ENCODE data around the gene TMEM94. TPM values are rescaled to one million over a fixed set of nuclear protein-coding genes. Genes with fewer than 3 reads are reported as not detected.
A peak's percentile ranks its signal among the peaks of the same experiment; 100 is the strongest.

TMEM94 gene
- total and polyA plus RNA-seq, 9 of the 15 experiments (the other 6 are each of a cell fraction or from before 2014, with no cell fraction given), result 0.35 to 48.1 (median 14.4) TPM

DNA sequence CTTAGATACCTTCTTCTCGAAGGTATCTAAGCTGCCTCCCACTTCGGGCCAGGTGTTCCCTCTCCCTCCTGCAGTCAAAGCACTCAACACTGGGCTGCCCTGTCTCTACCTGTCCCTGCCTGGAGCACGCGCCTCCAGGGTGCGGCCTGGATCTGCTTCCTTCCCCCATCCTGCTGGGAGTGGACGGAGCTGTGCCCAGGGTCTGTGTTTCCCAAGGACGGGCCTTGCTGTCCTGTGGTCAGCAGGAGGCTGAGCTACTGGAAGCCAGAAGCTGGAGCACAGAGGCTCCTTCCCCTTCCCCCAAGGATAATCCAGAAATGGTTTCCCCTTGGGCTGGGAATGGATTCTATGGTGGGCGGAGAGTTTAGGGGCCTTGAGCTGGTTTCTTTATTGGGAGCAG lies 85.8 kb downstream of the TMEM94 start:
- H3K27ac ChIP-seq (ENCODE audit: extremely low read depth, low read depth, low read length), result no peak overlapping the region
- CTCF ChIA-PET (ENCODE audit: low intra/inter-chr PET ratio), result no interaction called here
- POLR2A ChIA-PET, result interaction anchor here (0.6 to 1.2 kb wide), 5 partner anchors 8 to 388 kb away, joined by 3 to 4 read pairs (median 3); no protein-coding TSS in a partner anchor
- no peak overlapping the region for H3K4me2 ChIP-seq (ENCODE audit: insufficient read depth, low read length)
- H3K27me3 ChIP-seq (ENCODE audit: control insufficient read depth in 2 of 2, insufficient read depth in 2 of 2, low read length in 2 of 2), result no peaks in the 10 kb centered on the region
- in situ Hi-C loops (cut with MboI), result no loop called here
- peak overlapping the region in 1 of 2 experiments; percentile 76; a peak in 2 of 4 replicates for H3K9ac ChIP-seq (ENCODE audit: insufficient read depth in 1 of 2, low read depth in 2 of 2, low read length in 2 of 2)
- H2AFZ ChIP-seq (ENCODE audit: low read depth, low read length), result no peak overlapping the region
- WGBS (ENCODE audit: insufficient coverage, low coverage, missing lambda C conversion rate), result 91% methylated on average over 8 of the region's 8 CpGs
- H3K36me3 ChIP-seq (ENCODE audit: control insufficient read depth, insufficient read depth, low read length), result no peaks in the 10 kb centered on the region
- H3K4me3 ChIP-seq, result no peak overlapping the region
- peaks cover 6 to 41% of the 10 kb centered on the region in 2 experiments; a peak in 3 of 5 replicates for H3K4me1 ChIP-seq (replicated peaks in 1 of 2; ENCODE audit: control insufficient read depth in 2 of 2, insufficient read depth in 2 of 2, low read length in 2 of 2)
- H3K9me3 ChIP-seq (replicated peaks; ENCODE audit: control insufficient read depth, insufficient read depth, low read depth, low read length), result no peaks in the 10 kb centered on the region
- no peak for TF ChIP-seq PHF20 (IDR thresholded peaks at IDR 0.05; ENCODE audit: partially characterized antibody)
- no TSS peak for BruUV-seq (replicated peaks)
- FAIRE-seq (no peak), ATAC-seq (no peak), DNase-seq (ENCODE audit: extremely low read depth in 1 of 4, low spot score in 3 of 4) (no peak)
- H4K20me1 ChIP-seq (replicated peaks; ENCODE audit: control insufficient read depth, insufficient read depth, low read length), result peaks cover 10% of the 10 kb centered on the region; the same call in 1 of the 2 replicates
- intact Hi-C loops (cut with micrococcal nuclease), result no loop called here
- no peaks in the 10 kb centered on the region for H3K79me2 ChIP-seq (ENCODE audit: control insufficient read depth, insufficient read depth, low read length)
- no peaks in the 10 kb centered on the region for H3K9me1 ChIP-seq (ENCODE audit: control insufficient read depth, insufficient read depth, low read length)

DNA sequence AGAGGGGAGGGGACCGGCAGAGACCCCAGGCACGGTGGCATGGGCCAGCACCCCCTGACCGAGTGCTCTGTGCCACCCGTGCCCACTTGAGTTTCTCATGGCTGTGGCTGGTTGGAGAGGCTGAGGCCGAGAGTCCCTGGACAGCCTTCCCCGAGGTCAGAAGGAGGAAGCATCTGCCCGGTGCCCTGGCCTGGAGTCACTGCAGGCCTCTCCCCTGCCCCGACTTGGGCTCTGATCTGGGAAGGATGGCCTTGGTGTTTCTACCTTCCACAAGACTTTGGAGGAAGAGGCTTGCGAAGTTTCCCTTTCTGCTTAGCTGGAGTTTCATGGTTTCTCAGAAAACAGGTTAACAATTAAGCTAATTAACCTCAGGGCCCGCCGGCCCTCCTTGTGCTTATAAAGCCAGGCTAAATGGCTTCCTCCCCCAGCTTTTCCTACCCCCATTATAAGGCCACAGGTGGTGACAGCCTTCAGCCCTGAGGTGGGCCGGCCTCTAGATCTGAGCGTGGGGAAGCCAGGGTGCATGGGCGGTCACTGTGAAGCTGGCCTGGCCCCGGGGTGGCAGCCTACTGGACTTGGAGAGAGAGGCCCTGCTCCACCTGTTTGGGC lies 86.4 kb downstream of the TMEM94 start:
- ChIA-PET POLR2A (interaction anchor here (0.6 to 1.2 kb wide), 8 partner anchors 9 to 508 kb away, joined by 3 to 4 read pairs (median 4); no protein-coding TSS in a partner anchor), CTCF (ENCODE audit: low intra/inter-chr PET ratio) (no interaction called here)
- peak overlapping the region in 1 of 2 experiments; percentile 26; a peak in 1 of 4 replicates for H3K9ac ChIP-seq (ENCODE audit: insufficient read depth in 1 of 2, low read depth in 2 of 2, low read length in 2 of 2)
- intact Hi-C loops (cut with micrococcal nuclease), result no loop called here
- no peaks in the 10 kb centered on the region for H3K9me1 ChIP-seq (ENCODE audit: control insufficient read depth, insufficient read depth, low read length)
- in situ Hi-C loops (cut with MboI), result no loop called here
- H3K27me3 ChIP-seq (ENCODE audit: control insufficient read depth in 2 of 2, insufficient read depth in 2 of 2, low read length in 2 of 2), result no peaks in the 10 kb centered on the region
- FAIRE-seq (no peak), ATAC-seq (no peak), DNase-seq (ENCODE audit: extremely low read depth in 1 of 4, low spot score in 3 of 4) (no peak)
- no peak overlapping the region for H3K4me3 ChIP-seq
- H3K79me2 ChIP-seq (ENCODE audit: control insufficient read depth, insufficient read depth, low read length), result no peaks in the 10 kb centered on the region
- H3K9me3 ChIP-seq (replicated peaks; ENCODE audit: control insufficient read depth, insufficient read depth, low read depth, low read length), result no peaks in the 10 kb centered on the region
- peaks cover 10% of the 10 kb centered on the region; the same call in 1 of the 2 replicates for H4K20me1 ChIP-seq (replicated peaks; ENCODE audit: control insufficient read depth, insufficient read depth, low read length)
- peaks cover 6 to 41% of the 10 kb centered on the region in 2 experiments; a peak in 3 of 5 replicates for H3K4me1 ChIP-seq (replicated peaks in 1 of 2; ENCODE audit: control insufficient read depth in 2 of 2, insufficient read depth in 2 of 2, low read length in 2 of 2)
- H3K36me3 ChIP-seq (ENCODE audit: control insufficient read depth, insufficient read depth, low read length), result no peaks in the 10 kb centered on the region
- H2AFZ ChIP-seq (ENCODE audit: low read depth, low read length), result no peak overlapping the region
- H3K27ac ChIP-seq (ENCODE audit: extremely low read depth, low read depth, low read length), result no peak overlapping the region
- WGBS (ENCODE audit: insufficient coverage, low coverage, missing lambda C conversion rate), result 72% methylated on average over 13 of the region's 15 CpGs
- BruUV-seq (replicated peaks), result no TSS peak
- H3K4me2 ChIP-seq (ENCODE audit: insufficient read depth, low read length), result no peak overlapping the region
- TF ChIP-seq SLC30A9 (CRISPR knock-in tag; IDR thresholded peaks at IDR 0.05), result no peak
- TF ChIP-seq NR2C2 (CRISPR knock-in tag; IDR thresholded peaks at IDR 0.05), result no peak
- TF ChIP-seq NR2C2 (tag; IDR thresholded peaks at IDR 0.05), result no peak
- TF ChIP-seq, protein P1, sequence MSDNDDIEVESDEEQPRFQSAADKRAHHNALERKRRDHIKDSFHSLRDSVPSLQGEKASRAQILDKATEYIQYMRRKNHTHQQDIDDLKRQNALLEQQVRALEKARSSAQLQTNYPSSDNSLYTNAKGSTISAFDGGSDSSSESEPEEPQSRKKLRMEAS (CRISPR knock-in tag; IDR thresholded peaks at IDR 0.05), result no peak
- TF ChIP-seq ZBTB8A (IDR thresholded peaks at IDR 0.05; ENCODE audit: partially characterized antibody), result no peak
- TF ChIP-seq, protein P2, sequence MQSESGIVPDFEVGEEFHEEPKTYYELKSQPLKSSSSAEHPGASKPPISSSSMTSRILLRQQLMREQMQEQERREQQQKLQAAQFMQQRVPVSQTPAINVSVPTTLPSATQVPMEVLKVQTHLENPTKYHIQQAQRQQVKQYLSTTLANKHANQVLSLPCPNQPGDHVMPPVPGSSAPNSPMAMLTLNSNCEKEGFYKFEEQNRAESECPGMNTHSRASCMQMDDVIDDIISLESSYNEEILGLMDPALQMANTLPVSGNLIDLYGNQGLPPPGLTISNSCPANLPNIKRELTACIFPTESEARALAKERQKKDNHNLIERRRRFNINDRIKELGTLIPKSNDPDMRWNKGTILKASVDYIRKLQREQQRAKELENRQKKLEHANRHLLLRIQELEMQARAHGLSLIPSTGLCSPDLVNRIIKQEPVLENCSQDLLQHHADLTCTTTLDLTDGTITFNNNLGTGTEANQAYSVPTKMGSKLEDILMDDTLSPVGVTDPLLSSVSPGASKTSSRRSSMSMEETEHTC (IDR thresholded peaks at IDR 0.05), result no peak
- no peak for TF ChIP-seq CCNT2 (IDR thresholded peaks at IDR 0.05; ENCODE audit: borderline replicate concordance, extremely low read depth, insufficient read length, low read depth, low read length)
- no peak for TF ChIP-seq POLR3A (IDR thresholded peaks at IDR 0.05; ENCODE audit: borderline replicate concordance, extremely low read depth, insufficient read depth, insufficient read length)
- TF ChIP-seq TCF7L2 (IDR thresholded peaks at IDR 0.05; ENCODE audit: low read depth, low read length), result no peak
- no peak for TF ChIP-seq ZNF695 (CRISPR knock-in tag; IDR thresholded peaks at IDR 0.05)
- no peak for TF ChIP-seq XRCC4 (IDR thresholded peaks at IDR 0.05; ENCODE audit: extremely low read depth, insufficient read depth, insufficient read length)
- TF ChIP-seq EP300 (IDR thresholded peaks at IDR 0.05; ENCODE audit: low read length), result no peak
- no peak for TF ChIP-seq CEBPB (tag; IDR thresholded peaks at IDR 0.05)
- TF ChIP-seq ZNF583 (CRISPR knock-in tag; IDR thresholded peaks at IDR 0.05), result no peak
